HG03135 (cell line): ENCODE measurements around the gene CACNG3.
"Not testable (repeated sequence)": the region's sequence is repeated elsewhere in the genome, so short reads cannot be mapped to it uniquely, and the experiment has no call there.

Experiments used
- ATAC-seq: cut with Tn5 transposase; IDR thresholded peaks from one replicate; pipeline ENCODE4 v1.9.1; 2021; ENCODE audit warnings: mild to moderate bottlenecking, moderate library complexity; ENCODE audit not compliant: unreplicated experiment

CACNG3 gene

GRCh38 chr16:24328835-24329452, 72.8 kb downstream of the CACNG3 start:
- ATAC-seq, result no peak

- no peak for ATAC-seq
Measured at GRCh38 chr16:24332178-24332577, 76.0 kb downstream of the CACNG3 start.

GRCh38 chr16:24332582-24333090, 76.5 kb downstream of the CACNG3 start:
- ATAC-seq, result no peak

DNA sequence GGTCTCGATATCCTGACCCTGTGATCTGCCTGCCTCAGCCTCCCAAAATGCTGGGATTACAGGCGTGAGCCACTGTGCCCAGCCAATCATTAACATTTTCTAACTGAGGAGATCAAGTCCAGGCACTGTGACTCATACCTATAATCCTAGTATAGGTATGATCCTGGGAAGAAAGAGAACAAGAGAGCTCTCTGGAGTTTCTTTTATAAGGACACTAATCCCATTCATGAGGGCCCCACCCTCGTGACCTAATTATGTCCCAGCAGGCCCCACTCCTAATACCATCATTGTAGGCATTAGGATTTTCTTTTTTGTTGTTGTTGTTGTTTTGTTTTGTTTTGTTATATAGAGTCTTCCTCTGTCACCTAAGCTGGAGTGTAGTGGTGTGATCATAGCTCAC, 80.4 kb downstream of the CACNG3 start:
- no peak for ATAC-seq

DNA sequence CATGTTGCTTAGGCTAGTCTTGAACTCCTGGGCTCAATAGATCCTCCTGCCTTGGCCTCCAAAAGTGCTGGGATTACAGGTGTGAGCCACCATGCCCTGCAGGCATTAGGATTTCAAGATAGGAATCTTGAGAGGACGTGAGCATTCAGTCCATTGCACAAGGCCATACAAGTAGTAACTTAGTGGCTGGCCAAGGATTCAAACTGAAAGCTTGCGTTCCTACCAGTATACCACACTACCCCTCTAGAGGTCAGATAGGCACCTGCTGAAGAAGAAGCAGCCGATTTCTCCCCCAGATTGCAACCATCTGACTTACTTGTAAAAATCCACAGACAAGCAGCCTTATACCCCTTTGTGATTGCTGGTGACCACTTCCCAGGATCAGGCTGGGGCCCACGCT, 80.9 kb downstream of the CACNG3 start:
- ATAC-seq, result no peak

- not testable (repeated sequence) for ATAC-seq
Measured at GRCh38 chr16:24343829-24344228, 87.7 kb downstream of the CACNG3 start.

DNA sequence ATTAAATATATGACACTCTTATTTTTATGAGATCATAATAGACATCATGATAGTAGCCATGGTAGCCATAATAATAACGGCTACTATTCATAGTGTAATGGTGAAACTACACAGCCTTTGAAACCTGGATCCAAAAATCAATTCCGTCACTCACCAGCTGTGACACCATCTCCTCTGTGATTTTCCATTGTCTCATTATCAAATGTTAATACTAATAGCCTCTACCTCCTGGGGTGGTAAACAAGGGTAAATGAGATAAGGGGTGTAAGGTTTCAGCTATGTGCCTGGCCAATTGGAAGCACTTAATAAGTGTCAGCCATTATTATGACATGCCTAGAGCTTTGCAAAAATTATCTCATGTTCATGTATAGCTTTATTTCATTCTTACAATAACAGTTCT, 88.6 kb downstream of the CACNG3 start:
- no peak for ATAC-seq

DNA sequence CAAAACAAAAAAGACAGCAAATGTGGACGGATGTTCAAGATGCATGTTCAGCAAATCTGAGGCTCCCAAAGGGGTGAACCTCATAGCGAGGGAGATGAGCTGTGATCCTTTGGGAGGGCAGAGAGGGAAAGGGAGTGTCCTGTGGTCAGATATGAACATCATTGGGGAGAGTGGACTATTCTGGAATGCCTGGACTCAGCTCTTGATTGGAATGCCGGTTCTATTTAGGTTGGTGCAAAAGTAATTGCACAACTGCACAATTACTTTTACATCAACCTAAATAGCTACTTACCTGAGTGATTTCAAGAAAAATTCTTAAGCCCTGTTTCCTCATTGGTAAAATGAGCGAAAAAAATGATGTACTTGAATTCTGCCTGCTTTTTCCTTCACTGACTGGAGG, 89.6 kb downstream of the CACNG3 start:
- no peak for ATAC-seq

- no peak for ATAC-seq
Measured at GRCh38 chr16:24346734-24347133, 90.6 kb downstream of the CACNG3 start.

DNA sequence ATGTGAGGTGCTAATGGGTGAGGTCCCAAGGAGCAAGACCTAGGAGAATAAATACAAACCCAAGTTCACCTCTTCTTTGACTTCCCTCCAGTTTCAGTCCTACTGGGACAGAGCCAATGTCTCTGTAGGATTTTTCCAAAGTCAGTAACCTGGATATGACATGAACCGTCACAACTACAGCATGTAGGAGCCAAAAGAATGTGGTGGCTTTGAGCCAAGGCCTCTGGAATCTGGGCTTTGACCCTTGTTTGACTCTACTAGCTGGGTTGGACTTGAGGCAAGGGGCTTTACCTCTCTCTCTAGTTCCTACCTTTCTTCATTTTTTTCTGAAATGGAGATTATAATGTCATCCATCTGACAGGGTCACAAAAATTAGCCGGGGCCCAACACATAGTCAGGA, 91.4 kb downstream of the CACNG3 start:
- ATAC-seq, result no peak

GRCh38 chr16:24348545-24349290, 92.6 kb downstream of the CACNG3 start:
- no peak for ATAC-seq

DNA sequence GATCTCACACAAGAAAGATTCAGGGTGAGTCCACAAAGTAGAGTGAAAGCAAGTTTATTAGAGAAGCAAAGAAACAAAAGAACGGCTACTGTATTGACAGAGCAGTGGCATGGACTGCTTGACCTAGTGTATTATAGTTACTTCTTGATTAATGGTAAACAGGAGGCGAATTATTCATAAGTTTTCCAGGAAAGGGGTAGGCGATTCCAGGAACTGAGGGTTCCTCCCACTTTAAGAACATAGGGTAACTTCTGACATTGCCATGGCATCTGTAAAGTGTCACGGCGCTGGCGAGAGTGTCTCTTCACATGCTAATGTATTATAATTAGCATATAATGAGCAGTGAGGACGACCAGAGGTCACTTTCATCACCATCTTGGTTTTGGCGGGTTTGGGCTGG, 93.2 kb downstream of the CACNG3 start:
- ATAC-seq, result no peak

DNA sequence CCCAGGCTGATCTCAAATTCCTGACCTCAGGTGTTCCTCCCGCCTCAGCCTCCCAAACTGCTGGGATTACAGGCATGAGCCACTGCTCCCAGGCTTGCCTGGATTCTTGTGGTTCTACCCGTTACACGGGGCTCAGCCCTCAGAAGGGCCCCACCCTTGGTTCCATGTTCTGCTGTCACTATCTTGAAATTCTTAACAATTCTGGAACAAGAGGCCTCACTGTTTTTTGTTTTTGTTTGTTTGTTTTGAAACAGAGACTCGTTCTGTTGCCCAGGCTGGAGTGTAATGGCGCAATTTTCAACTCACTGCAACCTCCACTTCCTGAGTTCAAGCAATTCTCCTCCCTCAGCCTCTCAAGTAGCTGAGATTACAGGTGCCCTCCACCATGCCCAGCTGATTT, 96.6 kb downstream of the CACNG3 start:
- no peak for ATAC-seq

GRCh38 chr16:24353622-24354021, 97.5 kb downstream of the CACNG3 start:
- ATAC-seq, result no peak

- ATAC-seq, result no peak
Measured at GRCh38 chr16:24357511-24357910, 101.4 kb downstream of the CACNG3 start.

DNA sequence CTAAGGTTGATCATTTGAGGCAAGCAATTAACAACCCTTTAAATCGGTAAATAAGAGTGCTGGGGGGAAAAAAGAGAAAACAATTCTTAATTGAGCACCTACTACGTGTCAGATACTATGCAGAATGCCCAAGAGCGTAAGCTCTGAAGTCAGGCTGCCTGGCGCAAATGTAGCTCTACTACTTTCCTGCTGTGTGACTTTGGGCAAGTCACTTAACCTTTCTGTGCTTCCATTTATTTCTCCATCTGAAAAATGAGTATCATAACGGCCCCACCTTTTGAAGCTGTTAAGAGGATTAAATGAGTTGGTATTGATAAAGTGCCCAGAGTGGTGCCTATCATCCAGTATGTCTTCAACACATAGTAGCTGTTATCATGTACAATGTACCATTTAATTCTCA, 102.0 kb downstream of the CACNG3 start:
- no peak for ATAC-seq

DNA sequence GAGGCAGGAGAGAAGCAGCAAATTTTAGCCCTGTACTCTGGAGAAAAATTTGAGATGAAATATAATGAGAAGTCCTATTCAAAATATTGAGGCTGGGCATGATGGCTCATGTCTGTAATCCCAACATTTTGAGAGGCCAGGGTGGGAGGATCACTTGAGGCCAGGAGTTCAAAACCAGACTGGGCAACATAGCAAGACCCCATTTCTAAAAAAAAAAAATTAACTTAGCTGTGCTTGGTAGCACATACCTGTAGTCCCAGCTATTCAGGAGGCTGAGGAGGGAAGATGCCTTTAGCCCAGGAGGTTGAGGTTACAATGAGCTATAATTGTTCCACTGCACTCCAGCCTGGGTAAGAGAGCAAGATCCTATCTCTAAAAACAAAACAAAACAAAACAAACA, 103.4 kb downstream of the CACNG3 start:
- ATAC-seq, result no peak

GRCh38 chr16:24360936-24361335, 104.8 kb downstream of the CACNG3 start:
- ATAC-seq, result no peak

GRCh38 chr16:24364596-24364995, 108.5 kb downstream of the CACNG3 start:
- no peak for ATAC-seq

DNA sequence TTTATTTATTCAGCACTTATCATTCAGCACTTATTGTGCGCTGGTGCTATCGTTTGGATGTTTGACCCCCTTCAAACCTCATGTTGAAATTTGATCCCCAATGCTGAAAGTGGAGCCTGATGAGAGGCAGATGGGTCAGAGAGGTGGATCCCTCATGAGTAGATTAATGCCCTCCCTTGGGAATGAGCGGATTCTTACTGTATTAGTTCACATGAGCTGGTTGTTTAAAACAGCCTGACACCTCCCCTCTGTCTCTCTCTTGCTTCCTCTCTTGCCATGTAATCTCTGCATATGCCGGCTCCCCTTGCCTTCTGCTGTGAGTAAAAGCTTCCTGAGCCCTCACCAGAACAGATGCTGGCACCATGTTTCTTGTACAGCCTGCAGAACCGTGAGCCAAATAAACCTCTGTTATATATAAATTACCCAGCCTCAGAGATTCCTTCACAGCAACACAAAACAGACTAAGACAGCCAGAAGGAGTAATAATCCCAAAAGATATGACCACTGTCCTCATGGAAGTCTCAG, 111.1 kb downstream of the CACNG3 start:
- ATAC-seq, result no peak

GRCh38 chr16:24372824-24373223, 116.7 kb downstream of the CACNG3 start:
- no peak for ATAC-seq

DNA sequence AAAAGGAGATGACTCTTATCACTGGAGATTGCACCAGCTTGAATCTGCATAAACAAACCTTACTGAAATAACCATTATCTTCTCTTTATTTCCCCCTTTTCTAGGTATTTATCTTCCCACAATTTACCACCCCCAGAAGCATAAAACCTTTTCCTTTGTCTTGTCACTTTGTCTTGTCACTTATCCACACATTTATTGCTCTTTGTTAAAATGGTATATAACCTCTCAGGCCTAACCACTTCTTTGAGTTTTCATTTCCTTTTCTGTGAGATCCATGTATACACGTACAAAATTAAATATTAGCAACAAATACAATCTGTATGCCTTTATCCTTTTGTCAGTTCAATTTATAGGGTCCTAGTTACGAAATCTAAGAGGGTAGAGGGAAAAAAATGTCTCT, 122.9 kb downstream of the CACNG3 start:
- ATAC-seq, result no peak
